HFF-Myc (cell line): ENCODE measurements around the gene CHD8.
A peak's percentile ranks its signal among the peaks of the same experiment; 100 is the strongest.

Experiments used
- DNase-seq: peaks from one replicate; pipeline ENCODE4 v3.0.0-alpha.2; 2011; ENCODE audit warnings: low read depth; ENCODE audit errors: extremely low read depth
- H3K4me3 ChIP-seq: replicated peaks from 2 replicates; pipeline ENCODE4 v1.5.1; 2011; ENCODE audit warnings: low read depth, mild to moderate bottlenecking, control low read depth, low read length
- CTCF ChIP-seq: IDR thresholded peaks from 2 replicates; pipeline ENCODE4 v1.5.1; 2012; ENCODE audit warnings: mild to moderate bottlenecking, low read depth, low read length, control low read depth; ENCODE audit errors: missing control alignments

CHD8 gene

GRCh38 chr14:21494902-21495762, 39.2 kb upstream of the CHD8 start:
- no peak for TF ChIP-seq CTCF
- no peak overlapping the region for H3K4me3 ChIP-seq
- no peak for DNase-seq

GRCh38 chr14:21486640-21487087, 30.7 kb upstream of the CHD8 start:
- H3K4me3 ChIP-seq: no peak overlapping the region
- DNase-seq: peak; percentile 6
- no peak for TF ChIP-seq CTCF

GRCh38 chr14:21476925-21477681, 21.2 kb upstream of the CHD8 start, which contains the start of the genes RAB2B and TOX4:
RAB2B (minus strand) TSS chr14:21476959; CDS start chr14:21476872, 87 bp downstream.
TOX4 (plus strand) TSS chr14:21477195; CDS start chr14:21477279, 84 bp downstream.
- peak within 1 kb of the TSS; percentile 100 for H3K4me3 ChIP-seq
- TF ChIP-seq CTCF: peak; percentile 95
- DNase-seq: peak; percentile 96

GRCh38 chr14:21476523-21476924, 20.6 kb upstream of the CHD8 start:
- no peak for DNase-seq
- H3K4me3 ChIP-seq: peak overlapping the region; percentile 100
- no peak for TF ChIP-seq CTCF

GRCh38 chr14:21475767-21476522, 20.0 kb upstream of the CHD8 start:
- DNase-seq: no peak
- no peak for TF ChIP-seq CTCF
- peak overlapping the region; percentile 100 for H3K4me3 ChIP-seq

GRCh38 chr14:21467616-21468015, 11.7 kb upstream of the CHD8 start:
- DNase-seq: no peak
- no peak overlapping the region for H3K4me3 ChIP-seq
- no peak for TF ChIP-seq CTCF
